Body of pancreas (tissue), 4 donors: ENCODE measurements around the gene DHX34.

Experiments
- POLR2A ChIP-seq, 3 donors: fragments of 450-650 bp; IDR thresholded peaks; one replicate each; pipeline ENCODE4 v1.6.1; 2016; ENCODE audit warnings: antibody characterized with exemption in 3 of 3, mild to moderate bottlenecking in 2 of 3
- TF ChIP-seq, protein P1 (sequence below), 7 experiments: fragments of 450-650 bp in 4 of 7; fragments of 200-600 bp in 3 of 7; sonication (generic) in 3 of 7; IDR thresholded peaks; one replicate each; pipeline ENCODE4 v1.5.1; 2016 to 2019; ENCODE audit warnings: antibody characterized with exemption in 7 of 7

DNA sequence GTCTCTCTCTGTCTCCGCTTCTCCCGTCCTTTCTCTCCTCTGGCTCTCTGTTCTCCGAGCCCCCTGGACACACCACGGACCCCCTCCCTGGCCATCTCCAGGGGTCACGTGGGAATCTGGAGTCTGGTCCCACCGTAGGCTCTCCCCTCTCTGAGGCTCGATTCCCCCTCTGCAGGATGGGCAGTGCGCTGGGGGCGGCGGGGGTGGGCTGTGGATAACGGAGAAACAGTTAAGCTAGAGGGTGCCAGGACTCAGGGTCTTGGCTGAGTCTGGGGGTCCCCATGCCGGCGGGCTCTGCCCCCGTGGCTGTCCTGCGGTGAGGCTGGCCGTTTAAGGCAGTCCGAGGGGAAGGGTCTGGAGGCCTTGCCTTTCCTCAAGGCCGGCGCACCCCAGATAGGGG is 70.7 kb downstream of the DHX34 start:
- TF ChIP-seq, protein P1, sequence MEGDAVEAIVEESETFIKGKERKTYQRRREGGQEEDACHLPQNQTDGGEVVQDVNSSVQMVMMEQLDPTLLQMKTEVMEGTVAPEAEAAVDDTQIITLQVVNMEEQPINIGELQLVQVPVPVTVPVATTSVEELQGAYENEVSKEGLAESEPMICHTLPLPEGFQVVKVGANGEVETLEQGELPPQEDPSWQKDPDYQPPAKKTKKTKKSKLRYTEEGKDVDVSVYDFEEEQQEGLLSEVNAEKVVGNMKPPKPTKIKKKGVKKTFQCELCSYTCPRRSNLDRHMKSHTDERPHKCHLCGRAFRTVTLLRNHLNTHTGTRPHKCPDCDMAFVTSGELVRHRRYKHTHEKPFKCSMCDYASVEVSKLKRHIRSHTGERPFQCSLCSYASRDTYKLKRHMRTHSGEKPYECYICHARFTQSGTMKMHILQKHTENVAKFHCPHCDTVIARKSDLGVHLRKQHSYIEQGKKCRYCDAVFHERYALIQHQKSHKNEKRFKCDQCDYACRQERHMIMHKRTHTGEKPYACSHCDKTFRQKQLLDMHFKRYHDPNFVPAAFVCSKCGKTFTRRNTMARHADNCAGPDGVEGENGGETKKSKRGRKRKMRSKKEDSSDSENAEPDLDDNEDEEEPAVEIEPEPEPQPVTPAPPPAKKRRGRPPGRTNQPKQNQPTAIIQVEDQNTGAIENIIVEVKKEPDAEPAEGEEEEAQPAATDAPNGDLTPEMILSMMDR (IDR thresholded peaks at IDR 0.05), result no peak
- TF ChIP-seq POLR2A (IDR thresholded peaks at IDR 0.05), result no peak
